Vagina (tissue), 2 donors: ENCODE data around the gene MCCD1.

Experiments used
- CTCF ChIP-seq, 3 experiments: fragments of 450-650 bp in 2 of 3; fragments of 200-600 bp in 1 of 3; sonication (generic) in 1 of 3; IDR thresholded peaks; one replicate each; pipeline ENCODE4 v1.5.1; 2017 to 2019; ENCODE audit warnings: antibody characterized with exemption in 3 of 3, mild to moderate bottlenecking in 2 of 3, moderate library complexity in 2 of 3
- POLR2A ChIP-seq, 2 donors: fragments of 450-650 bp; IDR thresholded peaks; one replicate each; pipeline ENCODE4 v1.6.1; 2017; ENCODE audit warnings: antibody characterized with exemption in 2 of 2, mild to moderate bottlenecking in 2 of 2, moderate library complexity in 2 of 2

DNA sequence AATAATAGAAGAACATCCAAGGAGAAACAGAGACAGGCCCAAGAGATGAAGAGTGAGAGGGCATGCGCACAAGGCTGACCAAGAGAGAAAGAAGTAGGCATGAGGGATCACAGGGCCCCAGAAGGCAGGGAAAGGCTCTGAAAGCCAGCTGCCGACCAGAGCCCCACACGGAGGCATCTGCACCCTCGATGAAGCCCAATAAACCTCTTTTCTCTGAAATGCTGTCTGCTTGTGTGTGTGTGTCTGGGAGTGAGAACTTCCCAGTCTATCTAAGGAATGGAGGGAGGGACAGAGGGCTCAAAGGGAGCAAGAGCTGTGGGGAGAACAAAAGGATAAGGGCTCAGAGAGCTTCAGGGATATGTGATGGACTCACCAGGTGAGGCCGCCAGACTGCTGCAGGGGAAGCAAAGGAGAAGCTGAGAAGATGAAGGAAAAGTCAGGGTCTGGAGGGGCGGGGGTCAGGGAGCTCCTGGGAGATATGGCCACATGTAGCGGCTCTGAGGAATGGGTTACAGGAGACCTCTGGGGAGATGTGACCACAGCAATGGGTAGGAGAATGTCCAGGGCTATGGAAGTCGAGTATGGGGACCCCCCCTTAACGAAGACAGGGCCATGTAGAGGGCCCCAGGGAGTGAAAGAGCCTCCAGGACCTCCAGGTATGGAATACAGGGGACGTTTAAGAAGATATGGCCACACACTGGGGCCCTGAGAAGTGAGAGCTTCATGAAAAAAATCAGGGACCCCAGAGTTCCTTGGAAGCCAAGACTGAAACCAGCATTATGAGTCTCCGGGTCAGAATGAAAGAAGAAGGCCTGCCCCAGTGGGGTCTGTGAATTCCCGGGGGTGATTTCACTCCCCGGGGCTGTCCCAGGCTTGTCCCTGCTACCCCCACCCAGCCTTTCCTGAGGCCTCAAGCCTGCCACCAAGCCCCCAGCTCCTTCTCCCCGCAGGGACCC is 45.6 kb downstream of the MCCD1 start:
- TF ChIP-seq POLR2A (IDR thresholded peaks at IDR 0.05) (no peak), CTCF (IDR thresholded peaks at IDR 0.05) (no peak)
